Osteocyte (in vitro differentiated cells): ENCODE results near the gene ANO8. TPM values are rescaled to one million over a fixed set of nuclear protein-coding genes. Genes with fewer than 3 reads are reported as not detected.
A peak's percentile ranks its signal among the peaks of the same experiment; 100 is the strongest.

Experiments
- DNase-seq: peaks from one replicate; pipeline ENCODE4 v3.0.0; 2021; ENCODE audit warnings: mixed read lengths; ENCODE audit not compliant: unreplicated experiment; ENCODE audit errors: extremely low spot score
- H3K27ac Mint-ChIP-seq: one replicate; pipeline ENCODE4 v1.8.0; 2021; ENCODE audit warnings: mild to moderate bottlenecking, mixed read lengths; ENCODE audit not compliant: unreplicated experiment
- H3K27me3 Mint-ChIP-seq: one replicate; pipeline ENCODE4 v1.8.0; 2021; ENCODE audit warnings: mixed read lengths; ENCODE audit not compliant: unreplicated experiment
- H3K36me3 Mint-ChIP-seq: one replicate; pipeline ENCODE4 v1.8.0; 2021; ENCODE audit warnings: mixed read lengths; ENCODE audit not compliant: unreplicated experiment
- H3K4me1 Mint-ChIP-seq: one replicate; pipeline ENCODE4 v1.8.0; 2021; ENCODE audit warnings: mixed read lengths; ENCODE audit not compliant: unreplicated experiment
- H3K4me3 Mint-ChIP-seq: one replicate; pipeline ENCODE4 v1.8.0; 2021; ENCODE audit warnings: mild to moderate bottlenecking, moderate library complexity, mixed read lengths; ENCODE audit not compliant: unreplicated experiment
- H3K9me3 Mint-ChIP-seq: one replicate; pipeline ENCODE4 v1.8.0; 2021; ENCODE audit warnings: mixed read lengths; ENCODE audit not compliant: unreplicated experiment
- total RNA-seq: library from RNA; stranded (reverse); gene quantifications from 2 replicates; pipeline ENCODE4 v1.2.1, GENCODE V29; 2021
- TF ChIP-seq, protein P1 (sequence below): fragments of 200-600 bp; sonication (generic); IDR thresholded peaks from 2 replicates; pipeline ENCODE4 v1.5.0; 2021; ENCODE audit warnings: antibody characterized with exemption, mild to moderate bottlenecking, moderate library complexity

The ANO8 gene
- total RNA-seq, 1 donor from 2014 or later = 21.9 TPM

DNA sequence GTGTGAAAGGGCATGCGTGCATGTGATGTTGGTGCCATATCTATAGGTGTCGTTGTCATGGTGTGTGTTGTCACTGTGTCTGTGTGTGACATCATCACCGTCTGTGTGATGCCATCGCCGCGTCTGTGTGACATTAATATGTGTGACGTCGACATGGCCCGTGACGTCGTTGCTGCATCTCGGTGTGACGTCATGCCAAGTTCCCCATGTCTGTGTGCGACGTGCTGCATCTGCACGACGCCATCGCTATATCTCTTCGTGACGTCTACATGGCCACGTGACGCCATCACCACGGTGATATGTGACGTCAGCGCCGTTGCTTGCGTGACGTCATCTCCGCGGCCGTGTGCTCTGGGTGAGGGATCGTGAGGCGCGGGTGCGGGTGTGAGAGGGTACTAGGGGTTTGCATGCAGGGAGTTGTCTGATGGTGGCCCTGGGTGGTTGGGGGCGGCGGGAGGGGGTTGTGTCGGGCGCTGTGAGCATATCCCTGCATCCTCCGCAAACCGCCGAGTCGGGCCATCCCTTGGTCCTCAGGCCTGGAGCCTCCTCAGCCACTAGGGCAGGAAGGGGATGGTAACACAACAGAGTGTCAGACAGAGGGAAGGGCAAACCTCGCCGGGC is 17.3 kb upstream of the ANO8 start:
- no peak overlapping the region for H3K4me3 Mint-ChIP-seq
- peaks cover 40% of the 10 kb centered on the region for H3K4me1 Mint-ChIP-seq
- no peaks in the 10 kb centered on the region for H3K36me3 Mint-ChIP-seq
- H3K27ac Mint-ChIP-seq = no peak overlapping the region
- TF ChIP-seq, protein P1, sequence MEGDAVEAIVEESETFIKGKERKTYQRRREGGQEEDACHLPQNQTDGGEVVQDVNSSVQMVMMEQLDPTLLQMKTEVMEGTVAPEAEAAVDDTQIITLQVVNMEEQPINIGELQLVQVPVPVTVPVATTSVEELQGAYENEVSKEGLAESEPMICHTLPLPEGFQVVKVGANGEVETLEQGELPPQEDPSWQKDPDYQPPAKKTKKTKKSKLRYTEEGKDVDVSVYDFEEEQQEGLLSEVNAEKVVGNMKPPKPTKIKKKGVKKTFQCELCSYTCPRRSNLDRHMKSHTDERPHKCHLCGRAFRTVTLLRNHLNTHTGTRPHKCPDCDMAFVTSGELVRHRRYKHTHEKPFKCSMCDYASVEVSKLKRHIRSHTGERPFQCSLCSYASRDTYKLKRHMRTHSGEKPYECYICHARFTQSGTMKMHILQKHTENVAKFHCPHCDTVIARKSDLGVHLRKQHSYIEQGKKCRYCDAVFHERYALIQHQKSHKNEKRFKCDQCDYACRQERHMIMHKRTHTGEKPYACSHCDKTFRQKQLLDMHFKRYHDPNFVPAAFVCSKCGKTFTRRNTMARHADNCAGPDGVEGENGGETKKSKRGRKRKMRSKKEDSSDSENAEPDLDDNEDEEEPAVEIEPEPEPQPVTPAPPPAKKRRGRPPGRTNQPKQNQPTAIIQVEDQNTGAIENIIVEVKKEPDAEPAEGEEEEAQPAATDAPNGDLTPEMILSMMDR = no peak
- no peaks in the 10 kb centered on the region for H3K9me3 Mint-ChIP-seq
- no peak for DNase-seq
- H3K27me3 Mint-ChIP-seq = no peaks in the 10 kb centered on the region

GRCh38 chr19:17348700-17349099 is 14.0 kb upstream of the ANO8 start:
- peak overlapping the region; percentile 19 for H3K4me3 Mint-ChIP-seq
- H3K36me3 Mint-ChIP-seq = no peaks in the 10 kb centered on the region

DNA sequence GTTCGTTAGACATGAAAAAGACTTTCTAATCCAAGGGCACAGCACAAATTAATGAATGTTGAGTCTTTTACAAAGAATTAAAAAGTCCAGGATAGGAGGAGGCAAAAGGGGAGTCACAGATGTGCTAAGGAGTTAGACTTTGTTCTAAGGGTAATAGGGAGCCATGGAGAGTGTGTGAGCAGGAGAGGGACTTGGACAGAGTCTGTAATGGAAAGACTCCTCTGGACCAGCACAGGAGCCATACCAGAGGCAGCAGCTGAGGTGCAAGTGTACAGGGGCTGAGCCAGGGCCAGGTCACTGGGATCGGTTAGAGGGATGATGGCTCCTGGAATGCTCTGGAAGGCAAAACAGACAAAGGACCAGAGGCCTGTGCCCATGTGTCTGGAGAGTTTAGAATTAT is 13.2 kb upstream of the ANO8 start:
- Mint-ChIP-seq H3K36me3 (no peaks in the 10 kb centered on the region), H3K4me1 (peaks cover 42% of the 10 kb centered on the region), H3K27ac (peak overlapping the region; percentile 91), H3K4me3 (no peak overlapping the region), H3K9me3 (no peaks in the 10 kb centered on the region), H3K27me3 (no peaks in the 10 kb centered on the region)
- TF ChIP-seq, protein P1 = no peak
- DNase-seq = no peak

More at GRCh38 chr19:17348700-17349099, 14.0 kb upstream of the ANO8 start:
- no peaks in the 10 kb centered on the region for H3K27me3 Mint-ChIP-seq
- no peaks in the 10 kb centered on the region for H3K9me3 Mint-ChIP-seq
- TF ChIP-seq, protein P1 = no peak
- H3K27ac Mint-ChIP-seq = peak overlapping the region; percentile 91
- peaks cover 50% of the 10 kb centered on the region for H3K4me1 Mint-ChIP-seq
- DNase-seq = peak; percentile 89

GRCh38 chr19:17347361-17347760 is 12.7 kb upstream of the ANO8 start:
- no peaks in the 10 kb centered on the region for H3K9me3 Mint-ChIP-seq
- no peaks in the 10 kb centered on the region for H3K27me3 Mint-ChIP-seq
- no peak overlapping the region for H3K4me3 Mint-ChIP-seq
- peaks cover 40% of the 10 kb centered on the region for H3K4me1 Mint-ChIP-seq
- DNase-seq = no peak
- peak overlapping the region; percentile 91 for H3K27ac Mint-ChIP-seq
- TF ChIP-seq, protein P1 = no peak
- H3K36me3 Mint-ChIP-seq = peaks cover 1% of the 10 kb centered on the region

DNA sequence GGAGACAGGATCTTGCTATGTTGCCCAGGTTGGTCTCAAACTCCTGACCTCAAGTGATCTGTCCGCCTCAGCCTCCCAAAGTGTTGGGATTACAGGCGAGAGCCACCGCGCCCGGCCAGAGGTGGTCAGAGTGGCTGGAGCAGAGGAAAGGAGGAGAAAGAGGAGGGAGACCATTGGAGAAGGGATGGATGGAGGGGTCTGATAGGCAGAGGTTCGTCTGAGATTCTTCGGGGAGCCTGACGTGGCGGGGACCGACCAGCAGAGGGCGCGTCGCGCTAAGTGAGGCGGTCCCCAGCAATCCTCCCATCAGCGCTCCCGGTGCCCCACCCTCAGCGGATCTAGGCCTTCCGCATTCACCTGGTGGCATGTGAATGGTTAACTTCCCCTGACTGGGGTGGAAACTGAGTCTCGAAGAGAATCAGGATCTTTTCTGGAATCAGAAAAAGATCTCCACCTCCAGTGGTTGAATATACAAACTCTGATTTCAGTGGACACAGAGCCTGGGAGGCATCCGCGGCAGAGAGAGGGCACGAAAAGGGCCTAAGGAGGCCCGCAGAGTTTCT is 11.5 kb upstream of the ANO8 start:
- Mint-ChIP-seq H3K36me3 (peaks cover 1% of the 10 kb centered on the region), H3K4me1 (peaks cover 40% of the 10 kb centered on the region), H3K9me3 (no peaks in the 10 kb centered on the region), H3K4me3 (no peak overlapping the region), H3K27ac (peak overlapping the region; percentile 91), H3K27me3 (no peaks in the 10 kb centered on the region)
- peak; percentile 93 for DNase-seq
- TF ChIP-seq, protein P1 = peak; percentile 98
